Measurements from ENCODE around the gene EFNB3.

Gene EFNB3

DNA sequence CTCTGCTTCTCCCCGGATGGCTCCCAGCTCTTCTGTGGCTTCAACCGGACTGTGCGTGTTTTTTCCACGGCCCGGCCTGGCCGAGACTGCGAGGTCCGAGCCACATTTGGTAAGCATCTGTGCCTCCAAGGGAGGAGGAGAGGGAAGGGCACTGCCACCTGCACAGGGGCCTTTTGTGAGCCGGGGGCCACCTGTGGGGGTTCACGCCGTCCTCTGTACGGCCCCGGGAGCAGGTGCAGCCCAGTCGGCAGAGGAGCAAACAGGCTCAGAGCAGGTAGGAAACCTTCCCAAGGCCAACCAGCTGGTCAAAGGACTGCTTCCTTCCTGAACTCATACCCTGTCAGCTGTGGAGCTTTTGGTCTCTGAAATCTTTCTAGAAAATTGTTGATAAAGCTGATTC lies 3.3 kb upstream of the EFNB3 start:
- TF ChIP-seq TAF1 (IDR thresholded peaks at IDR 0.05; ENCODE audit: borderline replicate concordance, insufficient read depth, low read length) (no peak), POLR2AphosphoS5 (IDR thresholded peaks at IDR 0.05; ENCODE audit: low read depth, low read length) (no peak), SIN3A (IDR thresholded peaks at IDR 0.05; ENCODE audit: borderline replicate concordance, insufficient read depth, low read length) (no peak)

DNA sequence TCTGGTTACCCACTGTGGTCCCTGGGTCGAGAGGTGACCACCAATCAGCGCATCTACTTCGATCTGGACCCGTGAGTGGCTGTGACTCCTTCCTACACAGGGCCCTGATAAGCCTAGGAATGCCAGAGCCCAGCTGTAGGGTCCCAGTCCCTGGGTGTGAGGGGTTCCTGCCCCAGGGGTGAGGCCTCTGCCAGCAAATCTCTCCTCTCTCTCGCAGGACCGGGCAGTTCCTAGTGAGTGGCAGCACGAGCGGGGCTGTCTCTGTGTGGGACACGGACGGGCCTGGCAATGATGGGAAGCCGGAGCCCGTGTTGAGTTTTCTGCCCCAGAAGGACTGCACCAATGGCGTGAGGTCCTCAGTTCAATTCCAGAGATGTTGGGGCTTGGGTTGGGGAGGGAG lies 2.2 kb upstream of the EFNB3 start:
- TF ChIP-seq, protein P1, sequence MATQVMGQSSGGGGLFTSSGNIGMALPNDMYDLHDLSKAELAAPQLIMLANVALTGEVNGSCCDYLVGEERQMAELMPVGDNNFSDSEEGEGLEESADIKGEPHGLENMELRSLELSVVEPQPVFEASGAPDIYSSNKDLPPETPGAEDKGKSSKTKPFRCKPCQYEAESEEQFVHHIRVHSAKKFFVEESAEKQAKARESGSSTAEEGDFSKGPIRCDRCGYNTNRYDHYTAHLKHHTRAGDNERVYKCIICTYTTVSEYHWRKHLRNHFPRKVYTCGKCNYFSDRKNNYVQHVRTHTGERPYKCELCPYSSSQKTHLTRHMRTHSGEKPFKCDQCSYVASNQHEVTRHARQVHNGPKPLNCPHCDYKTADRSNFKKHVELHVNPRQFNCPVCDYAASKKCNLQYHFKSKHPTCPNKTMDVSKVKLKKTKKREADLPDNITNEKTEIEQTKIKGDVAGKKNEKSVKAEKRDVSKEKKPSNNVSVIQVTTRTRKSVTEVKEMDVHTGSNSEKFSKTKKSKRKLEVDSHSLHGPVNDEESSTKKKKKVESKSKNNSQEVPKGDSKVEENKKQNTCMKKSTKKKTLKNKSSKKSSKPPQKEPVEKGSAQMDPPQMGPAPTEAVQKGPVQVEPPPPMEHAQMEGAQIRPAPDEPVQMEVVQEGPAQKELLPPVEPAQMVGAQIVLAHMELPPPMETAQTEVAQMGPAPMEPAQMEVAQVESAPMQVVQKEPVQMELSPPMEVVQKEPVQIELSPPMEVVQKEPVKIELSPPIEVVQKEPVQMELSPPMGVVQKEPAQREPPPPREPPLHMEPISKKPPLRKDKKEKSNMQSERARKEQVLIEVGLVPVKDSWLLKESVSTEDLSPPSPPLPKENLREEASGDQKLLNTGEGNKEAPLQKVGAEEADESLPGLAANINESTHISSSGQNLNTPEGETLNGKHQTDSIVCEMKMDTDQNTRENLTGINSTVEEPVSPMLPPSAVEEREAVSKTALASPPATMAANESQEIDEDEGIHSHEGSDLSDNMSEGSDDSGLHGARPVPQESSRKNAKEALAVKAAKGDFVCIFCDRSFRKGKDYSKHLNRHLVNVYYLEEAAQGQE (IDR thresholded peaks at IDR 0.05; ENCODE audit: insufficient read depth in 1 of 2, low read depth in 2 of 2, low read length in 2 of 2) = no peak
- no peak for TF ChIP-seq POLR2AphosphoS5 (IDR thresholded peaks at IDR 0.05; ENCODE audit: low read depth, low read length)
- no peak for TF ChIP-seq SIN3A (IDR thresholded peaks at IDR 0.05; ENCODE audit: borderline replicate concordance, insufficient read depth, low read length)
- no peak for TF ChIP-seq TAF1 (IDR thresholded peaks at IDR 0.05; ENCODE audit: borderline replicate concordance, insufficient read depth, low read length)
- no peak for TF ChIP-seq FOXP2 (optimal IDR thresholded peaks at IDR 0.05; ENCODE audit: borderline replicate concordance, extremely low read depth, extremely low read length, insufficient read depth)

DNA sequence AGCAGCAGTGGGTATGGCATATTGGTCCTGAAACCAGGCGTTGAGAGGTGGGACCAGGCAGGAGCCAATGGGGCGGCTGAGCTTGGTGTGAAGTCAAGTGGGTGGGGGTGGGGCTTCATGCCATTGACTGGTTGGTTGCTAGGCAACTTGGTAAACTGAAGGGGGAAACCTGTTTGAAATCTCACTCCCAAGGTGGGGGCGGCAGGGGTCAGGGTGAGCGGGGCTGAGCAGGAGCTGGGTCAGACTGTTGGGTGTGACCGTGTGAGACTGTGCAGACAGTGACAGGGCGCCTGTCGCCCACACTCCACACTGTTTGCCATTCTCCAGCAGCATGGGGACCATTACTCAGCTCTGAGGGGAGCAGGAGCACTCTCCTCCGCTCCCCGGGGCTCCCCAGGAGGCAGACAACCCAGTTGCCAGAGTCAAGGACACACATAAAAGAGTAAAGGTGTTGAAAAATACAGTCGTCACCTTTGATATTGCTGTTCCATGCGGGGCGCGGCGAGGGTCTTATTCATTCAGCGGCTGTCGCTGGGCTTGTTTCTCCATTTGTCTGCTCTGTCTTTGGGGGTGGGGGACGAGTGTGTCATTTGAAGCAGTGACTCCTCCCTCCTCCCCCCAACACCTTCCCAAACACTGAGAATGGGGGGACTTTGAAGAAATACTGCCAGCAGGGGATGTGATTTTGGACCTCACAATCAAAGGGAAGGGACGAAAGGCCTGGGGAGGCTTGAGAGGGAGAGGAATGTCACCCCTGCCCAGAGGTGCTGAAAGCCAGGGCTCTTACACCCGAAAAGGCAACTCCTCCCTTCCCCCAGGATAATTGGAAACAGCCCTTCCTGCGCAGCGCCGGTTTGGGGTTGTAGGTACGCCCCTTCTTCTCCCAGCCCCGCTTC lies 1.2 kb upstream of the EFNB3 start:
- no peak for TF ChIP-seq FOXP2 (optimal IDR thresholded peaks at IDR 0.05; ENCODE audit: borderline replicate concordance, extremely low read depth, extremely low read length, insufficient read depth)
- no peak for TF ChIP-seq POLR2AphosphoS5 (IDR thresholded peaks at IDR 0.05; ENCODE audit: low read depth, low read length)
- no peak for TF ChIP-seq TAF1 (IDR thresholded peaks at IDR 0.05; ENCODE audit: borderline replicate concordance, insufficient read depth, low read length)
- no peak for TF ChIP-seq SIN3A (IDR thresholded peaks at IDR 0.05; ENCODE audit: borderline replicate concordance, insufficient read depth, low read length)
- TF ChIP-seq, protein P1 (IDR thresholded peaks at IDR 0.05; ENCODE audit: insufficient read depth in 1 of 2, low read depth in 2 of 2, low read length in 2 of 2) = no peak

DNA sequence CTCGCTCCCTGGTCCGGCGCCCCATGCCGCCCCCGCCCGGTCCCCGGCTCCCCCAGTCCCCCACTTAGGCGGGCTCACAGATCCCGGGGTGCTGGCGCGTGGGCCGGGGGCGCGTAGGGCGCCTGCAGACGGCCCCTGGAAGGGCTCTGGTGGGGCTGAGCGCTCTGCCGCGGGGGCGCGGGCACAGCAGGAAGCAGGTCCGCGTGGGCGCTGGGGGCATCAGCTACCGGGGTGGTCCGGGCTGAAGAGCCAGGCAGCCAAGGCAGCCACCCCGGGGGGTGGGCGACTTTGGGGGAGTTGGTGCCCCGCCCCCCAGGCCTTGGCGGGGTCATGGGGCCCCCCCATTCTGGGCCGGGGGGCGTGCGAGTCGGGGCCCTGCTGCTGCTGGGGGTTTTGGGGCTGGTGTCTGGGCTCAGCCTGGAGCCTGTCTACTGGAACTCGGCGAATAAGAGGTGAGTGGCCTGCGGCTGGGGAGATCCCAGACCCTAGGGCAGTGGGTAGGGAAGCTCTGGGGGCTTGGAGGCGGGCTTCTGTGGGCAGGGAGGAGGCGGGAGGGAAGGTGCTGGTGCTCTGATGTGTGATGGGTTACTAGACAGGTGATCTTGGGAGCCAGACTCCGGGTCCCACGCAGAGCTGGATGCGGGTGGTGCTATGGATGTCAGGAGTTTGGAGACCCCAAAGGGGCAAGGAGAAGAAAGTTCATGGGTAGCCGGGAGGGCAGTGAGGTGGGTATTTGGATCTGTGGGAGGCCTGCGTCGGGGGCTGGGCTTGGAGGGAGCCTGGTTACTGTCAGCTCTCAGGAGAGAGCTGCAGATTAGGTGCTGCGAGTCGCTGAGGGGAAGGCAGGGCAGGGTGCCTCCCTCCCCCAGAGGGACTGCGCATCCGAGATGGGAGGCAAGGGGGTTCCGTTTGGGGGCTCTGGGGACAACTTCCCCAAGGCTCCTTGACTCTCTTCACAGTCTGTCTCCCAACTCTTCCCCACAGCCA lies 560 bp downstream of the EFNB3 start:
- TF ChIP-seq TAF1 (IDR thresholded peaks at IDR 0.05; ENCODE audit: borderline replicate concordance, insufficient read depth, low read length) (no peak), SIN3A (IDR thresholded peaks at IDR 0.05; ENCODE audit: borderline replicate concordance, insufficient read depth, low read length) (no peak), FOXP2 (optimal IDR thresholded peaks at IDR 0.05; ENCODE audit: borderline replicate concordance, extremely low read depth, extremely low read length, insufficient read depth) (no peak), POLR2AphosphoS5 (IDR thresholded peaks at IDR 0.05; ENCODE audit: low read depth, low read length) (no peak)
- TF ChIP-seq, protein P1 (IDR thresholded peaks at IDR 0.05; ENCODE audit: insufficient read depth in 1 of 2, low read depth in 2 of 2, low read length in 2 of 2) = no peak

DNA sequence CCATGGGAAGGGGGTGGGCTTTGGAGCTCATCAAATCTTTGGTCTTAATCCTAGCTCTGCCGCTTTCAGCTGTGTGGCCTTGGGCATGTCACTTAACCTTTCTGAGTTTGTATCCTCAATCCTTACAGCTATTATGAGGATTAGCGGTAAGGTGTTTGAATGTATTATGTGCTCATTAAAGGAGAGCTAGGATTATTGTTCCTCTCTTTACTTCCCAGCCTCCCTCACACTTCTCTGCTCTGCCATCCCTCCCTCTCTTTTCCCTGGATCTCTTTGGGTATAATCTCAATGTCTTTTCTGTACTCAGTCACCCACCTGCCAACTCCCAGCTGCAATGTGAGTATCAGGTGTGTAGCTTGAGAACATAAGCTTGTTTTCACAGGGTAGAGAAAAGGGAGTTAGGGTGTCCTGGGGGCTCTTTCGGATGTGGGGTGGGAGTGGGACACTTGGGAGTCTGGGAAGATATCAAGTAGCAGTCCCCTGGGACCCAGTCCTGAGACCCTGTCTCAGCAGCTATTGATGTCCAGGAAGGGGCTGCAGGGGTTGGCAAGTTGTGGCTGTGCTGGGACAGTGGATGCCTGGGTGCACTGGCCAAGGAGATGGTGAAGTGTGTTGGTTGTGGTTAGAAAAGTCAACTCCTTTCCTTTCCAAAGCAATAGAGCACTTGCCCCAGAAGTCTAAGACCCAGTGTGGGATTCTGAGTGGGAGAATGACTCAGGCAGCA lies 1.8 kb downstream of the EFNB3 start:
- TF ChIP-seq SIN3A (IDR thresholded peaks at IDR 0.05; ENCODE audit: borderline replicate concordance, insufficient read depth, low read length) = no peak
- TF ChIP-seq FOXP2 (optimal IDR thresholded peaks at IDR 0.05; ENCODE audit: borderline replicate concordance, extremely low read depth, extremely low read length, insufficient read depth) = no peak
- TF ChIP-seq TAF1 (IDR thresholded peaks at IDR 0.05; ENCODE audit: borderline replicate concordance, insufficient read depth, low read length) = no peak
- TF ChIP-seq, protein P1 (IDR thresholded peaks at IDR 0.05; ENCODE audit: insufficient read depth in 1 of 2, low read depth in 2 of 2, low read length in 2 of 2) = no peak
- no peak for TF ChIP-seq POLR2AphosphoS5 (IDR thresholded peaks at IDR 0.05; ENCODE audit: low read depth, low read length)
